SK-N-SH treated with all-trans-retinoic acid at 6 μM for 48 hours (cell line): ENCODE results near the gene RANBP6.

Source experiments
- ATAC-seq: fragments of 200-7000 bp; cut with Tn5 transposase; 3 replicates; pipeline ENCODE4 v1.9.1; 2020; ENCODE audit warnings: mild to moderate bottlenecking, moderate library complexity
- ARNTL ChIP-seq: fragments of 450-650 bp; formaldehyde crosslinking; IDR thresholded peaks from 2 replicates; pipeline ENCODE4 v1.5.0; 2020; ENCODE audit warnings: low read depth, mild to moderate bottlenecking, moderate library complexity, borderline replicate concordance
- BACH2 ChIP-seq: fragments of 250-450 bp; sonication (Bioruptor Pico); IDR thresholded peaks from 2 replicates; pipeline ENCODE4 v1.9.0; 2021; ENCODE audit warnings: mild to moderate bottlenecking, borderline replicate concordance
- CREB5 ChIP-seq: fragments of 250-450 bp; sonication (Bioruptor Pico); IDR thresholded peaks from 2 replicates; pipeline ENCODE4 v1.5.1; 2020; ENCODE audit warnings: low read depth, mild to moderate bottlenecking, moderate library complexity
- CSDC2 ChIP-seq: fragments of 250-450 bp; sonication (Bioruptor Pico); IDR thresholded peaks from 2 replicates; pipeline ENCODE4 v1.5.0; 2020; ENCODE audit warnings: mild to moderate bottlenecking, moderate library complexity
- CSRNP3 ChIP-seq: fragments of 250-450 bp; sonication (Bioruptor Pico); IDR thresholded peaks from 2 replicates; pipeline ENCODE4 v1.5.1; 2021; ENCODE audit warnings: mild to moderate bottlenecking, moderate library complexity
- ESRRG ChIP-seq: fragments of 250-450 bp; sonication (Bioruptor Pico); IDR thresholded peaks from 2 replicates; pipeline ENCODE4 v1.6.1; 2021; ENCODE audit warnings: mild to moderate bottlenecking
- GLIS3 ChIP-seq: fragments of 250-450 bp; sonication (Bioruptor Pico); IDR thresholded peaks from 2 replicates; pipeline ENCODE4 v1.5.0; 2020; ENCODE audit warnings: mild to moderate bottlenecking, moderate library complexity
- ISL1 ChIP-seq: fragments of 250-450 bp; sonication (Bioruptor Pico); IDR thresholded peaks from 2 replicates; pipeline ENCODE4 v2.1.2; 2022; ENCODE audit warnings: mild to moderate bottlenecking, moderate library complexity
- OSR1 ChIP-seq: fragments of 250-450 bp; sonication (Bioruptor Pico); IDR thresholded peaks from 2 replicates; pipeline ENCODE4 v1.8.0; 2022; ENCODE audit warnings: moderate library complexity, mild to moderate bottlenecking, inconsistent platforms
- PATZ1 ChIP-seq: fragments of 250-450 bp; sonication (Bioruptor Pico); IDR thresholded peaks from 2 replicates; pipeline ENCODE4 v1.8.0; 2020; ENCODE audit warnings: mild to moderate bottlenecking, moderate library complexity, borderline replicate concordance
- POU6F1 ChIP-seq: fragments of 250-450 bp; sonication (Bioruptor Pico); IDR thresholded peaks from 2 replicates; pipeline ENCODE4 v1.8.0; 2021; ENCODE audit warnings: low read depth, mild to moderate bottlenecking, moderate library complexity, borderline replicate concordance
- PPARA ChIP-seq: fragments of 250-450 bp; sonication (Bioruptor Pico); IDR thresholded peaks from 2 replicates; pipeline ENCODE4 v1.5.0; 2020; ENCODE audit warnings: mild to moderate bottlenecking, borderline replicate concordance
- RARB ChIP-seq: fragments of 250-450 bp; sonication (Bioruptor Pico); IDR thresholded peaks from 2 replicates; pipeline ENCODE4 v1.8.0; 2021; ENCODE audit warnings: mild to moderate bottlenecking, moderate library complexity
- SNAI2 ChIP-seq: fragments of 250-450 bp; sonication (Bioruptor Pico); IDR thresholded peaks from 2 replicates; pipeline ENCODE4 v1.5.0; 2020; ENCODE audit warnings: mild to moderate bottlenecking, moderate library complexity
- TOX ChIP-seq: fragments of 250-450 bp; sonication (Bioruptor Pico); IDR thresholded peaks from 2 replicates; pipeline ENCODE4 v1.8.0; 2021; ENCODE audit warnings: mild to moderate bottlenecking, moderate library complexity, borderline replicate concordance
- TSHZ2 ChIP-seq: fragments of 250-450 bp; sonication (Bioruptor Pico); IDR thresholded peaks from 2 replicates; pipeline ENCODE4 v1.5.0; 2020; ENCODE audit warnings: mild to moderate bottlenecking, moderate library complexity
- ZC3H10 ChIP-seq: fragments of 250-450 bp; sonication (Bioruptor Pico); IDR thresholded peaks from 2 replicates; pipeline ENCODE4 v1.5.1; 2021; ENCODE audit warnings: mild to moderate bottlenecking, moderate library complexity
- ZFP3 ChIP-seq: fragments of 250-450 bp; sonication (Bioruptor Pico); IDR thresholded peaks from 2 replicates; pipeline ENCODE4 v1.5.0; 2020; ENCODE audit warnings: mild to moderate bottlenecking, moderate library complexity
- ZFP30 ChIP-seq: fragments of 450-650 bp; formaldehyde crosslinking; IDR thresholded peaks from 2 replicates; pipeline ENCODE4 v1.5.0; 2022; ENCODE audit warnings: mild to moderate bottlenecking, moderate library complexity
- ZNF565 ChIP-seq: fragments of 450-650 bp; formaldehyde crosslinking; conservative IDR thresholded peaks from 2 replicates; pipeline ENCODE4 v1.5.0; 2020; ENCODE audit warnings: low read depth, mild to moderate bottlenecking, moderate library complexity
- ZNF70 ChIP-seq: fragments of 450-650 bp; formaldehyde crosslinking; IDR thresholded peaks from 2 replicates; pipeline ENCODE4 v1.5.0; 2020; ENCODE audit warnings: mild to moderate bottlenecking, moderate library complexity

The RANBP6 gene

GRCh38 chr9:6040077-6040476 is 24.7 kb upstream of the RANBP6 start:
- TF ChIP-seq ZNF565 (CRISPR knock-in tag) = no peak
- no peak for TF ChIP-seq ISL1 (CRISPR knock-in tag)
- TF ChIP-seq ZFP3 = no peak
- TF ChIP-seq ARNTL (CRISPR knock-in tag) = no peak
- no peak for TF ChIP-seq ZNF70 (CRISPR knock-in tag)
- no peak for ATAC-seq

- ATAC-seq = no peak
- no peak for TF ChIP-seq GLIS3 (CRISPR knock-in tag)
- no peak for TF ChIP-seq BACH2 (CRISPR knock-in tag)
- no peak for TF ChIP-seq TSHZ2
- no peak for TF ChIP-seq SNAI2 (CRISPR knock-in tag)
- no peak for TF ChIP-seq ZNF565 (CRISPR knock-in tag)
- no peak for TF ChIP-seq ARNTL (CRISPR knock-in tag)
- no peak for TF ChIP-seq RARB (CRISPR knock-in tag)
- no peak for TF ChIP-seq ESRRG (CRISPR knock-in tag)
- no peak for TF ChIP-seq CREB5 (CRISPR knock-in tag)
- TF ChIP-seq ZC3H10 (CRISPR knock-in tag) = no peak
- no peak for TF ChIP-seq ZFP30
- no peak for TF ChIP-seq ISL1 (CRISPR knock-in tag)
- no peak for TF ChIP-seq PPARA (CRISPR knock-in tag)
- TF ChIP-seq PATZ1 (CRISPR knock-in tag) = no peak
- no peak for TF ChIP-seq CSRNP3 (CRISPR knock-in tag)
- no peak for TF ChIP-seq POU6F1
- TF ChIP-seq TOX (CRISPR knock-in tag) = no peak
- no peak for TF ChIP-seq ZNF70 (CRISPR knock-in tag)
- no peak for TF ChIP-seq OSR1 (CRISPR knock-in tag)
- TF ChIP-seq ZFP3 = no peak
Observed at GRCh38 chr9:6036391-6036790, 21.0 kb upstream of the RANBP6 start.

- TF ChIP-seq CSDC2 (CRISPR knock-in tag) = no peak
- no peak for TF ChIP-seq ARNTL (CRISPR knock-in tag)
- no peak for TF ChIP-seq GLIS3 (CRISPR knock-in tag)
- TF ChIP-seq SNAI2 (CRISPR knock-in tag) = no peak
- peak; percentile 57 for ATAC-seq
Observed at GRCh38 chr9:6034954-6035353, 19.5 kb upstream of the RANBP6 start.
